Heart left ventricle (tissue), 13 donors: ENCODE data around the gene KIAA2012.

Experiments used
- CTCF ChIP-seq, 12 donors: fragments of 200-600 bp; sonication (generic) in 4 of 12; IDR thresholded peaks; one replicate each; pipeline versions ENCODE4 v1.5.0 to v1.8.0; 2018 to 2022; ENCODE audit warnings: antibody characterized with exemption in 12 of 12, mild to moderate bottlenecking in 5 of 12
- POLR2A ChIP-seq, 2 donors: fragments of 450-650 bp; IDR thresholded peaks; one replicate each; pipeline ENCODE4 v1.6.1; 2017; ENCODE audit warnings: antibody characterized with exemption in 2 of 2, mild to moderate bottlenecking in 2 of 2, moderate library complexity in 2 of 2
- donor health status: ischemic (EF 13 %, LVEDD 7.1; RV severe dilation, severe dysfunction).
- donor health status: DM: no; HTN: yes; CAD: no.
- donor health status: DM: no; HTN: no; CAD: no.
- donor health status: ischemic (EF 25% LVEDD 6.9; RV normal size, moderate dysfunction).
- donor health status: ischemic (EF 25% LVEDD 5.7; RV mildly dilated, moderate dysfunction).
- donor health status: ischemic (EF 35%, LVEDD 5.7; RV mildly dilated, moderate dysfunction).
- donor health status: nonischemic (EF 11% LVEDD 7.7; RV severe dilation, severe dysfunction).
- donor health status: DM: yes; HTN: yes; CAD: no.
- donor health status: PGD.
- donor health status: ischemic (EF 29% LVEDD 5.4; RV normal size, mild dysfunction).
- donor health status: nonischemic (EF 23%, LVEDD 6.1; RV moderate dilation, normal function).

- TF ChIP-seq CTCF (IDR thresholded peaks at IDR 0.05) (no peak), POLR2A (IDR thresholded peaks at IDR 0.05) (no peak)
Observed at GRCh38 chr2:202072737-202073401, at the start of gene KIAA2012.
